Uterus (tissue), 2 donors: ENCODE results near the gene POLA1.

Experiments
- POLR2A ChIP-seq, 2 donors: fragments of 450-650 bp; IDR thresholded peaks; one replicate each; pipeline ENCODE4 v1.6.1; 2016; ENCODE audit warnings: antibody characterized with exemption in 2 of 2, mild to moderate bottlenecking in 1 of 2, moderate library complexity in 1 of 2
- TF ChIP-seq, protein P1 (sequence below), 4 experiments: fragments of 200-600 bp in 2 of 4; fragments of 450-650 bp in 2 of 4; sonication (generic) in 2 of 4; IDR thresholded peaks; one replicate each; pipeline ENCODE4 v1.5.1; 2016 to 2019; ENCODE audit warnings: antibody characterized with exemption in 4 of 4, mild to moderate bottlenecking in 2 of 4, moderate library complexity in 1 of 4

DNA sequence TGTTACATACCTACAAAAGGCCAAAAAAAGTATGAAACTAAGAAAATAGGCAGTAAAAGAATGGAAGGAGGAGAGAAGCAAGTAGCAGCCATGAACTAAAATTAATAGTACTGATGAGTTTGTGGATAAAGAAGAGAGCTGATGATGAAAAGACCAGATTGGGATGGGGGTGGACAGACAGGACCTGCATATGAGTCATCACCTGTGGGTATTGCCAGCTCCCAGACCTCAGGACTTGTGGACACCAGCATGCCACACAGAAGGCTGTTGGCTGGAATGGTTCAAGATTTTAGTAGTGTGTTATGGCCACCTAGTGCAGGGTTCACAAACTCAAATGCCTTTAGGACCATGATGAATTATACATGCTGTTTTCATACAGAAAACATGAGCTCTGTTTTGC is 263.1 kb downstream of the POLA1 start:
- TF ChIP-seq, protein P1, sequence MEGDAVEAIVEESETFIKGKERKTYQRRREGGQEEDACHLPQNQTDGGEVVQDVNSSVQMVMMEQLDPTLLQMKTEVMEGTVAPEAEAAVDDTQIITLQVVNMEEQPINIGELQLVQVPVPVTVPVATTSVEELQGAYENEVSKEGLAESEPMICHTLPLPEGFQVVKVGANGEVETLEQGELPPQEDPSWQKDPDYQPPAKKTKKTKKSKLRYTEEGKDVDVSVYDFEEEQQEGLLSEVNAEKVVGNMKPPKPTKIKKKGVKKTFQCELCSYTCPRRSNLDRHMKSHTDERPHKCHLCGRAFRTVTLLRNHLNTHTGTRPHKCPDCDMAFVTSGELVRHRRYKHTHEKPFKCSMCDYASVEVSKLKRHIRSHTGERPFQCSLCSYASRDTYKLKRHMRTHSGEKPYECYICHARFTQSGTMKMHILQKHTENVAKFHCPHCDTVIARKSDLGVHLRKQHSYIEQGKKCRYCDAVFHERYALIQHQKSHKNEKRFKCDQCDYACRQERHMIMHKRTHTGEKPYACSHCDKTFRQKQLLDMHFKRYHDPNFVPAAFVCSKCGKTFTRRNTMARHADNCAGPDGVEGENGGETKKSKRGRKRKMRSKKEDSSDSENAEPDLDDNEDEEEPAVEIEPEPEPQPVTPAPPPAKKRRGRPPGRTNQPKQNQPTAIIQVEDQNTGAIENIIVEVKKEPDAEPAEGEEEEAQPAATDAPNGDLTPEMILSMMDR (IDR thresholded peaks at IDR 0.05), result no peak
- TF ChIP-seq POLR2A (IDR thresholded peaks at IDR 0.05), result no peak
